GM12891 (cell line): ENCODE data around the gene HIF3A.

Source experiments
- POLR2A ChIP-seq: IDR thresholded peaks from 2 replicates; pipeline ENCODE4 v1.6.1; 2011; ENCODE audit warnings: low read depth, low read length, control low read depth
- POLR2AphosphoS5 ChIP-seq: IDR thresholded peaks from 2 replicates; pipeline ENCODE4 v1.6.1; 2011; ENCODE audit warnings: low read depth, low read length, control low read depth
- TAF1 ChIP-seq: IDR thresholded peaks from 2 replicates; pipeline ENCODE4 v1.6.1; 2011; ENCODE audit warnings: low read depth, low read length, control low read depth

DNA sequence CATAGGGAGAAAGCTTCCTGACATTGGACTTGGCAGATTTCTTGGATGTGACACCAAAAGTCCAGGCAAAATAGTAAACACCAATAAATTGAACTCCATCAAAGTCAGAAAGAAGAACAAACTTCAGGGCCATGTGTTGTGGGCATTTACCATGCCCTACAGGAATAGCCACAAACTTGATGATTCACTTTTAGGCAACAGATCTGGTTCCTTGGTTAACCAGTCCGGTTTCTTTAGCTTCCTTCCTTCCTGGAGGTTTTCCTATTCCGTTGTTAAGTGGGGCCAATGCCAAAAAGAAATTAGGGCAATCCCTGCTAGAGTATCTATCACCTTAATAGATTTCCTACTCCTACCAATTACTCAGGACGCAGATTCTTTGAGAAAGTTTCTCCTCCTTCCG is 42.1 kb upstream of the HIF3A start:
- TF ChIP-seq POLR2A: no peak
- no peak for TF ChIP-seq TAF1
- TF ChIP-seq POLR2AphosphoS5: no peak
